GM18873 (cell line): Measurements from ENCODE around the gene TARS1.
"Not testable (repeated sequence)": the region's sequence is repeated elsewhere in the genome, so short reads cannot be mapped to it uniquely, and the experiment has no call there.

Experiments used
- ATAC-seq: cut with Tn5 transposase; IDR thresholded peaks from one replicate; pipeline ENCODE4 v1.9.1; 2021; ENCODE audit warnings: mild to moderate bottlenecking, moderate library complexity, moderate number of reproducible peaks; ENCODE audit not compliant: unreplicated experiment, low FRiP score

Gene TARS1

GRCh38 chr5:33482335-33482734 lies 41.6 kb downstream of the TARS1 start:
- ATAC-seq: no peak

GRCh38 chr5:33487236-33487635 lies 46.5 kb downstream of the TARS1 start:
- ATAC-seq: no peak

DNA sequence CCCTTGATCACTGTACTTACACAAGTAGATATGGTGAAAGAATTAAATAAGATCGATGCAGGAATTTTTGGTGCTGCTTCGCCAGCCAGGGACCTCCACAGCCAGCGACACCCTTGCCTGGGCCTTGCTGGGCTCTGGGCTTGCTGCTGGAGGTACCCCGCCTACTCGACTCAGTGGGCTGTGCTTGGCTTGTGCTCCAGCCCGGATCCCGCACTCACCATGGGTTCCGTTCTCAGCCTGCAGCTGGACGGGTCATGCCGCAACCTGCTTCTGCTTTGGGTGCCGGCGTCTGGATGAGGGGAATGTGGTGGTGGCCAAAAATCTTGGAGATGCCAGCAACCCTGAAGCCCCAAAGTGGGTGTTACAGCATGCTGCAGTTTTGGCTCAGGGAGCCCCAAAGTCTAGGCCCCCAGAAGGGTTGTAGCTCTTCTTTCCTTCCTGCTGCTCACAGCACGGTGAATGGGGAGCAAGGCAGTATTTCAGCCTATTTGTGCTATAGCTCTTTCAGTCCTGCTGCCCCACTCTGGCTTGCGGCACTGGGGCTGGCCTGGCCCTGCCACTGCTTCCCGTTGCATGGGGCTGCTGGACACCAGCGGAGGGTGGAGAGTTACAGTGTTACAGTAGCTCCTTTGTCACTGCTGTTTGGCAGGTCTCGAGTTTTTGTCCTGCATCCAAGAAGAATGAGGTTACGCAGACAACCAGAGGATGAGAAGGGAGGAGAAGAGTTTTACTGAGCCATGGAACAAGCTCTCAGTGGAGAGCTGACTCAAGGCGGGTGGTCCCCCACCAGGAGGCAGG lies 48.0 kb downstream of the TARS1 start:
- no peak for ATAC-seq

DNA sequence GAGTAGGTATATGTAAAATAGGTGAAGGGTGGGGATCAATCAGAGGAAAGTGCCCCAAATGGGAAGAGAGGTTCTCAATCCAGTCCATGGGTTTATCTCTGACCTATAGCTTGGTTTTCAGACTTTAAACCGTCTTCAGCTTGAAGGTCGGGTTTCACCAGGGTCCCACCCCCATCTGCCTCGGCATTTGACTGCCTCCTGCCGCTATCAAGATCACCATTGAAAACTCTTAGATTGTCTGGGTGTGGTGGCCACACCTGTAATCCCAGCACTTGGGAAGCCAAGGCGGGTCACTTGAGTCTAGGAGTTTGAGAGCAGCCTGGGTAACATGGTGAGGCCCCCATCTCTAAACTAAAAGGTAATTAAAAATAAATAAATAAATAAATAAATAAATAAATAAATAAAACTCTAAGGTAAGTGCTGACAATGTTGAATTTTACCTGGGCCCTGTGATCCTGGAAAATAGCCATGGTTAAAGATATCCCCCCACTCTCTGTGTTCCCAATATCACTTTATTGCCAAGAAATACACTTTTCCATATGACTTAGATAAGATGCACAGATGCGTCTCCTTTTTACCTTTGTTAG lies 48.8 kb downstream of the TARS1 start:
- ATAC-seq: no peak

- ATAC-seq: no peak
Measured at GRCh38 chr5:33490071-33490665, 49.4 kb downstream of the TARS1 start.

DNA sequence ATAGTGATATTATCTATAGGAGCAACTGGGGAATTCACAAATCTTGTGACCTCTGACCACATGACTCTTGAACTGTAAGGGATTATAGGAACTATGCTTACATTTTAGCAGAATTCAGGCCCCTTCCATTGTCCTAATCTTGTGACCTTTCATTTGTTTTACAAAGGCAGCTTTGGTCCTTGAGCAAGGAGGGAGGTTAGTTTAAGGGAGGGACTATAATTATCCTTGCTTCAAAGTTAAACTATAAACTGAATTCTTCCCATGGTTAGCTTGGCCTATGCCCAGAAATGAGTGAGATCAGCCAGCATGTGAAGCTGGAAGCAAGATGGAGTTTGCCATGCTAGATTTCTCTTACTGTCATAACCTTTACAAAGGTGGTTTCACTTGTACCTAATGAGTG lies 51.2 kb downstream of the TARS1 start:
- ATAC-seq: no peak

DNA sequence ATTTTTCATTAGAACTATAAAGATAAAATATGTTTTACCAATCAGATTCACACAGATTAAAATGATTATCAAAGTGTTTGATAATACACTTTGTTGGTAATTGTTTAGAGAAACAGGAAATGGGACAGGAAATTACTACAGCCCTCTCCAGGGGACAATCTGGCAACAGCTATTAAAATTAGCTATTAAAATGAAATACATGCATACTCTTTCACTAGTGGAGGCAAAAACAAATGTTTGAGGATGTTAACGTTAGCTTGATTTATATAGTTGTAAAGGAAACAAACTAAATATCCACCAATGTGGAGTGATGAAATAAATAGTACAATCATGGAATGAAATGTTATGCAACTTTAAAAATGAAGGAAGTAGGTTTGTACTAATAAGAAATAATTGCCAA lies 53.7 kb downstream of the TARS1 start:
- ATAC-seq: no peak

- no peak for ATAC-seq
Measured at GRCh38 chr5:33501260-33501659, 60.5 kb downstream of the TARS1 start.

- ATAC-seq: no peak
Measured at GRCh38 chr5:33501899-33502298, 61.1 kb downstream of the TARS1 start.

- no peak for ATAC-seq
Measured at GRCh38 chr5:33504570-33504969, 63.8 kb downstream of the TARS1 start.

DNA sequence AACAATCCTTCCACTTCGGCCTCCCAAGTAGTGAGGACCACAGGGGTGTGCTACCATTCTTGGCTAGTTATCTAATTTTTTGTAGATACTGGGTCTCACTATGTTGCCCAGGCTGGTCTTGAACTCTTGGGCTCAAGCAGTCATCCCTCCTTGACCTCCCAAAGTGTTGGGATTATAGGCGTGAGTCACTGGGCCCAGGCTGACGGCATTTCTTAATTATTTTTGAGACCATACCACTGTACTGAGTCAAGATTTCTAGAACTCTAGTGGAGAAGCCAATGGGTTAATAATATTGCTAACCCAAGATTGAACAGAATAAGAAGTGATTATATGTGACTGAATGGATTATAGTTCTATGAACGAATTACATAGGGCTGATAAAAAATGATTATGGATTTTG lies 66.7 kb downstream of the TARS1 start:
- no peak for ATAC-seq

DNA sequence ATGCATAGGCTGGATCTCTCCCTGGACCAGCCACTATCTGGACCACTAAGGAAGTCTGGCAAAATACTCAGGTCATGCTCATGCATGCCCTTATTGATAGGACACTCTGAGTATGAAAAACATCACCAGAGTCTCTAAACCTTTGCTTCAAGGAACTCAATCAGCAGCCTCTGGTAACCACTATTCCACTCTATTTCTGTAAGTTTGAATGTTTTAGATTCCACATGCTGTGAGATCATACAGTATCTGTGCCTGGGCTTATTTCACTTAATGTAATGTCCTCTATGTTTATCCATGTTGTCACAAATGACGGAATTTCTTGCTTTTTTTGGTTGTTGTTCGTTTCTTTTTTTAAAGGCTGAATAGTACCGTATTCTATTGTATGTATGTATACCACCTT lies 68.3 kb downstream of the TARS1 start:
- no peak for ATAC-seq

GRCh38 chr5:33513462-33514185 lies 72.9 kb downstream of the TARS1 start:
- no peak for ATAC-seq

DNA sequence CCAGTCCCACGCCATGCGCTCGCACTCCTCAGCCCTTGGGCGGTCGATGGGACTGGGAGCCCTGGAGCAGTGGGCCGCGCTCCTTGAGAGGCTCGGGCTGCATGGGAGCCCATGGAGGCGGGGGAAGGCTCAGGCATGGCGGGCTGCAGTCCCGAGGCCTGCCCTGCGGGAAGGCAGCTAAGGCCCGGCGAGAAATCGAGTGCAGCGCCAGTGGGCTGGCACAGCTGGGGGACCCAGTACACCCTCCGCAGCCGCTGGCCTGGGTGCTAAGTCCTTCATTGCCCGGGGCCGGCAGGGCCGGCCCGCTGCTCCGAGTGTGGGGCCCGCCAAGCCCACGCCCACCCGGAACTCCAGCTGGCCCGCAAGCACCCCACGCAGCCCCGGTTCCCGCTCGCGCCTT lies 74.6 kb downstream of the TARS1 start:
- not testable (repeated sequence) for ATAC-seq

DNA sequence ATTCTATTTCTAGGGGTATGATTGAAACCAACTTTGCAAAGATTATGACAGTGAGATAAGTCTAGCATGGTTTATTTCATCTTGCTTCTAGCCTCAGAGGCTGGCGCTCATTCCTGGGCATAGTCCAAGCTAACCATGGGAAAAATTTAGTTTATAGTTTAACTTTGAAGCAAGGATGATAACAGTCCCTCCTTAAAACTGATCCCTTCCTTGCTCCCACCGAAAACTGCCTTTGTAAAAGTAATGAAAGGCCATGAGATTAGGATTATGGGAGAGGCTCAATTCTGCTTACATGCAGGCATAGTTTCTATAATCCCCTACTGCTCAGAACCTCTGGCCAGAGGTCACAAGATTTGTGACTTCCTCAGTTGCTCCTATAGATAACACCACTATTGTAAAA lies 75.7 kb downstream of the TARS1 start:
- no peak for ATAC-seq
